SK-N-SH (cell line): ENCODE data around the gene KCNAB3. TPM values are rescaled to one million over a fixed set of nuclear protein-coding genes. Genes with fewer than 3 reads are reported as not detected.

ENCODE experiments used
- CTCF ChIA-PET: fragments of 300-600, 350-600 bp; formaldehyde crosslinking; extraction: SDS; loops from one replicate; lab custom pipeline; 2021; lab: Yijun Ruan, JAX
- POLR2A ChIA-PET: fragments of 350-600 bp; sonication (Branson Sonifier 250); formaldehyde crosslinking; extraction: SDS; loops from one replicate; lab custom pipeline; 2020; ENCODE audit warnings: antibody characterized with exemption, inconsistent platforms; lab: Yijun Ruan, JAX
- DNase-seq: peaks from one replicate; pipeline ENCODE4 v3.0.0; 2012
- H2AFZ ChIP-seq: fragments of 200-600 bp; sonication (generic); 2 replicates; pipeline ENCODE4 v1.8.1; 2016; ENCODE audit warnings: antibody characterized with exemption, mild to moderate bottlenecking, low read depth
- H3F3A ChIP-seq: fragments of 200-600 bp; sonication (generic); replicated peaks from 2 replicates; pipeline ENCODE3; 2016; ENCODE audit warnings: antibody characterized with exemption, mild to moderate bottlenecking; ENCODE audit not compliant: insufficient read depth
- H3K27ac ChIP-seq, 2 experiments: fragments of 200-500 bp in 1 of 2; fragments of 200-600 bp in 1 of 2; sonication (Bioruptor generic) in 1 of 2; sonication (generic), shearing (Covaris generic) in 1 of 2; 2 replicates each; pipeline versions ENCODE4 v1.5.1 to v1.6.1; 2014 to 2016; ENCODE audit warnings: low read depth in 2 of 2, inconsistent platforms in 1 of 2, low read length in 1 of 2, mild to moderate bottlenecking in 1 of 2, mixed read lengths in 1 of 2
- H3K27me3 ChIP-seq: fragments of 200-600 bp; sonication (generic), shearing (Covaris generic); 2 replicates; pipeline ENCODE4 v1.6.1; 2016; ENCODE audit warnings: mixed run types; ENCODE audit not compliant: insufficient read depth
- H3K36me3 ChIP-seq, 2 experiments: fragments of 200-500 bp in 1 of 2; fragments of 200-600 bp in 1 of 2; sonication (Bioruptor generic) in 1 of 2; sonication (generic) in 1 of 2; replicated peaks in 1 of 2; 2 replicates each; pipeline versions ENCODE3 to v1.5.1; 2014 to 2016; ENCODE audit warnings: low read length in 1 of 2, mild to moderate bottlenecking in 1 of 2; ENCODE audit not compliant: insufficient read depth in 2 of 2, control insufficient read depth in 1 of 2
- H3K4me1 ChIP-seq, 2 experiments: fragments of 200-500 bp in 1 of 2; fragments of 200-600 bp in 1 of 2; sonication (Bioruptor generic) in 1 of 2; sonication (generic), shearing (Covaris generic) in 1 of 2; 2 replicates each; pipeline versions ENCODE4 v1.5.1 to v1.6.1; 2014 to 2016; ENCODE audit warnings: low read depth in 1 of 2, low read length in 1 of 2, mixed run types in 1 of 2; ENCODE audit not compliant: insufficient read depth in 2 of 2, control insufficient read depth in 1 of 2
- H3K4me2 ChIP-seq: fragments of 200-600 bp; sonication (generic), shearing (Covaris generic); 2 replicates; pipeline ENCODE4 v1.6.1; 2017; ENCODE audit warnings: mixed run types
- H3K4me3 ChIP-seq, 2 experiments: fragments of 200-500 bp in 1 of 2; fragments of 200-600 bp in 1 of 2; sonication (Bioruptor generic) in 1 of 2; sonication (generic), shearing (Covaris generic) in 1 of 2; 2 replicates each; pipeline versions ENCODE4 v1.5.1 to v1.8.1; 2014 to 2016; ENCODE audit warnings: low read depth in 2 of 2, inconsistent platforms in 1 of 2, low read length in 1 of 2, mild to moderate bottlenecking in 1 of 2, mixed read lengths in 1 of 2, moderate library complexity in 1 of 2
- H3K79me2 ChIP-seq: fragments of 200-600 bp; sonication (generic); 2 replicates; pipeline ENCODE4 v1.8.1; 2017; ENCODE audit warnings: mild to moderate bottlenecking; ENCODE audit not compliant: insufficient read depth
- H3K9ac ChIP-seq: fragments of 200-600 bp; sonication (generic); 2 replicates; pipeline ENCODE4 v1.6.1; 2017; ENCODE audit warnings: mixed run types
- H3K9me2 ChIP-seq: fragments of 200-600 bp; sonication (generic); 2 replicates; pipeline ENCODE4 v1.6.1; 2017; ENCODE audit warnings: mixed run types
- H3K9me3 ChIP-seq: fragments of 200-600 bp; sonication (generic); 2 replicates; pipeline ENCODE4 v1.6.1; 2017; ENCODE audit warnings: mixed run types, mild to moderate bottlenecking, moderate library complexity
- H4K20me1 ChIP-seq: fragments of 200-600 bp; sonication (generic); 2 replicates; pipeline ENCODE4 v1.6.1; 2017; ENCODE audit warnings: mild to moderate bottlenecking, mixed run types; ENCODE audit not compliant: insufficient read depth
- CHD2 ChIP-seq: fragments of 150-350 bp; IDR thresholded peaks from 2 replicates; pipeline ENCODE4 v1.6.1; 2018; ENCODE audit warnings: low read length; ENCODE audit not compliant: partially characterized antibody
- ELF1 ChIP-seq: IDR thresholded peaks from 2 replicates; pipeline ENCODE4 v1.4.0; 2012
- EZH2phosphoT487 ChIP-seq: fragments of 200-600 bp; sonication (generic); IDR thresholded peaks from 2 replicates; pipeline ENCODE4 v1.6.1; 2017; ENCODE audit warnings: low read depth, mixed run types, mild to moderate bottlenecking, antibody characterized with exemption, moderate library complexity, borderline replicate concordance
- FOXJ3 ChIP-seq: sonication (generic); formaldehyde crosslinking; IDR thresholded peaks from 2 replicates; pipeline ENCODE4 v1.5.1; 2020; ENCODE audit warnings: mild to moderate bottlenecking, missing genetic modification reagents
- FOXM1 ChIP-seq: IDR thresholded peaks from 2 replicates; pipeline ENCODE4 v1.4.0; 2012; ENCODE audit warnings: low read depth, mild to moderate bottlenecking
- GATA2 ChIP-seq: sonication (generic); formaldehyde crosslinking; IDR thresholded peaks from 2 replicates; pipeline ENCODE4 v1.5.0; 2020; ENCODE audit warnings: mild to moderate bottlenecking, missing genetic modification reagents
- JUND ChIP-seq: IDR thresholded peaks from 2 replicates; pipeline ENCODE4 v1.4.0; 2012
- MEF2A ChIP-seq: IDR thresholded peaks from 2 replicates; pipeline ENCODE4 v1.4.0; 2012; ENCODE audit warnings: low read depth, borderline replicate concordance
- NFIC ChIP-seq: IDR thresholded peaks from 2 replicates; pipeline ENCODE4 v1.4.0; 2012; ENCODE audit warnings: borderline replicate concordance
- NRF1 ChIP-seq: IDR thresholded peaks from 2 replicates; pipeline ENCODE4 v1.6.1; 2012; ENCODE audit warnings: low read depth, mild to moderate bottlenecking, low read length
- PBX3 ChIP-seq: IDR thresholded peaks from 2 replicates; pipeline ENCODE4; 2012
- POLR2AphosphoS5 ChIP-seq: IDR thresholded peaks from 2 replicates; pipeline ENCODE4 v1.6.1; 2012; ENCODE audit warnings: low read depth, low read length
- RAD21 ChIP-seq: IDR thresholded peaks from 2 replicates; pipeline ENCODE4 v1.6.1; 2012; ENCODE audit warnings: mild to moderate bottlenecking, low read length
- RCOR1 ChIP-seq: fragments of 150-350 bp; IDR thresholded peaks from 2 replicates; pipeline ENCODE4 v1.6.1; 2017; ENCODE audit warnings: antibody characterized with exemption, low read length
- RXRA ChIP-seq: IDR thresholded peaks from 2 replicates; pipeline ENCODE4 v1.4.0; 2012; ENCODE audit warnings: low read depth, mild to moderate bottlenecking, borderline replicate concordance
- SIN3A ChIP-seq: IDR thresholded peaks from 2 replicates; pipeline ENCODE4 v1.6.1; 2012; ENCODE audit warnings: low read depth, mild to moderate bottlenecking, low read length, moderate library complexity, borderline replicate concordance
- SMC3 ChIP-seq: IDR thresholded peaks from 2 replicates; pipeline ENCODE4 v1.6.1; 2012; ENCODE audit warnings: low read depth, low read length, improper control_type of control experiment
- TAF1 ChIP-seq: IDR thresholded peaks from 2 replicates; pipeline ENCODE4 v1.6.1; 2012; ENCODE audit warnings: low read depth, mild to moderate bottlenecking, low read length, moderate library complexity, borderline replicate concordance
- TEAD4 ChIP-seq: IDR thresholded peaks from 2 replicates; pipeline ENCODE4 v1.4.0; 2012; ENCODE audit warnings: mild to moderate bottlenecking, borderline replicate concordance; ENCODE audit not compliant: insufficient read depth
- YY1 ChIP-seq: IDR thresholded peaks from 2 replicates; pipeline ENCODE4 v1.4.0; 2012; ENCODE audit warnings: low read depth, mild to moderate bottlenecking
- ZBTB33 ChIP-seq: IDR thresholded peaks from 2 replicates; pipeline ENCODE4 v1.4.0; 2012; ENCODE audit warnings: low read depth, borderline replicate concordance
- WGBS: methylation state at CpG from one replicate; pipeline ENCODE4 v1.1.6; 2017; ENCODE audit warnings: low lambda C conversion rate; 5-methylcytosine and 5-hydroxymethylcytosine counted together
- polyA plus RNA-seq, 3 experiments: library from polyadenylated mRNA; depleted of rRNA; stranded (reverse); fragments of >200 nt; gene quantifications; 2 replicates each; pipeline ENCODE4 v1.2.3, GENCODE V29; 2012
- TF ChIP-seq, protein P1 (sequence below): fragments of 200-600 bp; sonication (generic); IDR thresholded peaks from 2 replicates; pipeline ENCODE4 v1.6.1; 2017; ENCODE audit warnings: antibody characterized with exemption, mild to moderate bottlenecking, moderate library complexity
- TF ChIP-seq, protein P2 (sequence below): IDR thresholded peaks from 2 replicates; pipeline ENCODE4 v1.4.0; 2012; ENCODE audit warnings: low read depth, borderline replicate concordance
- TF ChIP-seq, protein P3 (sequence below): IDR thresholded peaks from 2 replicates; pipeline ENCODE4 v1.4.0; 2012; ENCODE audit warnings: low read depth
- TF ChIP-seq, protein P4 (sequence below): IDR thresholded peaks from 2 replicates; pipeline ENCODE4 v1.6.1; 2012; ENCODE audit warnings: mild to moderate bottlenecking, low read depth, low read length, moderate library complexity

Gene KCNAB3
- polyA plus RNA-seq, 1 of the 3 experiments (the other 2 are of a cell fraction): 4.4 TPM

- ChIA-PET POLR2A (interaction anchor here (0.8 to 2.7 kb wide), 3 partner anchors 11 to 57 kb away, joined by 3 to 11 read pairs (median 8); partner anchors contain the start of gene RNF227), CTCF (interaction anchor here (0.9 to 8.2 kb wide), 14 partner anchors 12 to 189 kb away, joined by 3 to 61 read pairs (median 6); partner anchors contain the start of gene RNF227)
- peak overlapping the region; percentile 82 for H3K9ac ChIP-seq
- peak overlapping the region; percentile 88 for H3K4me2 ChIP-seq
- TF ChIP-seq EZH2phosphoT487: no peak
- TF ChIP-seq, protein P1, sequence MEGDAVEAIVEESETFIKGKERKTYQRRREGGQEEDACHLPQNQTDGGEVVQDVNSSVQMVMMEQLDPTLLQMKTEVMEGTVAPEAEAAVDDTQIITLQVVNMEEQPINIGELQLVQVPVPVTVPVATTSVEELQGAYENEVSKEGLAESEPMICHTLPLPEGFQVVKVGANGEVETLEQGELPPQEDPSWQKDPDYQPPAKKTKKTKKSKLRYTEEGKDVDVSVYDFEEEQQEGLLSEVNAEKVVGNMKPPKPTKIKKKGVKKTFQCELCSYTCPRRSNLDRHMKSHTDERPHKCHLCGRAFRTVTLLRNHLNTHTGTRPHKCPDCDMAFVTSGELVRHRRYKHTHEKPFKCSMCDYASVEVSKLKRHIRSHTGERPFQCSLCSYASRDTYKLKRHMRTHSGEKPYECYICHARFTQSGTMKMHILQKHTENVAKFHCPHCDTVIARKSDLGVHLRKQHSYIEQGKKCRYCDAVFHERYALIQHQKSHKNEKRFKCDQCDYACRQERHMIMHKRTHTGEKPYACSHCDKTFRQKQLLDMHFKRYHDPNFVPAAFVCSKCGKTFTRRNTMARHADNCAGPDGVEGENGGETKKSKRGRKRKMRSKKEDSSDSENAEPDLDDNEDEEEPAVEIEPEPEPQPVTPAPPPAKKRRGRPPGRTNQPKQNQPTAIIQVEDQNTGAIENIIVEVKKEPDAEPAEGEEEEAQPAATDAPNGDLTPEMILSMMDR: peak; percentile 33
- TF ChIP-seq ZBTB33: no peak
- no peak for TF ChIP-seq ELF1
- TF ChIP-seq, protein P2, sequence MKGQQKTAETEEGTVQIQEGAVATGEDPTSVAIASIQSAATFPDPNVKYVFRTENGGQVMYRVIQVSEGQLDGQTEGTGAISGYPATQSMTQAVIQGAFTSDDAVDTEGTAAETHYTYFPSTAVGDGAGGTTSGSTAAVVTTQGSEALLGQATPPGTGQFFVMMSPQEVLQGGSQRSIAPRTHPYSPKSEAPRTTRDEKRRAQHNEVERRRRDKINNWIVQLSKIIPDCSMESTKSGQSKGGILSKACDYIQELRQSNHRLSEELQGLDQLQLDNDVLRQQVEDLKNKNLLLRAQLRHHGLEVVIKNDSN: no peak
- TF ChIP-seq TAF1: no peak
- TF ChIP-seq CHD2: no peak
- TF ChIP-seq POLR2AphosphoS5: no peak
- no peak for TF ChIP-seq RXRA
- TF ChIP-seq JUND: no peak
- TF ChIP-seq, protein P3, sequence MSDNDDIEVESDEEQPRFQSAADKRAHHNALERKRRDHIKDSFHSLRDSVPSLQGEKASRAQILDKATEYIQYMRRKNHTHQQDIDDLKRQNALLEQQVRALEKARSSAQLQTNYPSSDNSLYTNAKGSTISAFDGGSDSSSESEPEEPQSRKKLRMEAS: no peak
- TF ChIP-seq RCOR1: no peak
- no peak for TF ChIP-seq YY1
- TF ChIP-seq FOXJ3 (CRISPR knock-in tag): no peak
- no peak for TF ChIP-seq RAD21
- TF ChIP-seq NRF1: no peak
- no peak for TF ChIP-seq GATA2 (CRISPR knock-in tag)
- no peak for TF ChIP-seq FOXM1
- peak; percentile 45; the same call in 1 of the 2 replicates for TF ChIP-seq SIN3A
- TF ChIP-seq, protein P4, sequence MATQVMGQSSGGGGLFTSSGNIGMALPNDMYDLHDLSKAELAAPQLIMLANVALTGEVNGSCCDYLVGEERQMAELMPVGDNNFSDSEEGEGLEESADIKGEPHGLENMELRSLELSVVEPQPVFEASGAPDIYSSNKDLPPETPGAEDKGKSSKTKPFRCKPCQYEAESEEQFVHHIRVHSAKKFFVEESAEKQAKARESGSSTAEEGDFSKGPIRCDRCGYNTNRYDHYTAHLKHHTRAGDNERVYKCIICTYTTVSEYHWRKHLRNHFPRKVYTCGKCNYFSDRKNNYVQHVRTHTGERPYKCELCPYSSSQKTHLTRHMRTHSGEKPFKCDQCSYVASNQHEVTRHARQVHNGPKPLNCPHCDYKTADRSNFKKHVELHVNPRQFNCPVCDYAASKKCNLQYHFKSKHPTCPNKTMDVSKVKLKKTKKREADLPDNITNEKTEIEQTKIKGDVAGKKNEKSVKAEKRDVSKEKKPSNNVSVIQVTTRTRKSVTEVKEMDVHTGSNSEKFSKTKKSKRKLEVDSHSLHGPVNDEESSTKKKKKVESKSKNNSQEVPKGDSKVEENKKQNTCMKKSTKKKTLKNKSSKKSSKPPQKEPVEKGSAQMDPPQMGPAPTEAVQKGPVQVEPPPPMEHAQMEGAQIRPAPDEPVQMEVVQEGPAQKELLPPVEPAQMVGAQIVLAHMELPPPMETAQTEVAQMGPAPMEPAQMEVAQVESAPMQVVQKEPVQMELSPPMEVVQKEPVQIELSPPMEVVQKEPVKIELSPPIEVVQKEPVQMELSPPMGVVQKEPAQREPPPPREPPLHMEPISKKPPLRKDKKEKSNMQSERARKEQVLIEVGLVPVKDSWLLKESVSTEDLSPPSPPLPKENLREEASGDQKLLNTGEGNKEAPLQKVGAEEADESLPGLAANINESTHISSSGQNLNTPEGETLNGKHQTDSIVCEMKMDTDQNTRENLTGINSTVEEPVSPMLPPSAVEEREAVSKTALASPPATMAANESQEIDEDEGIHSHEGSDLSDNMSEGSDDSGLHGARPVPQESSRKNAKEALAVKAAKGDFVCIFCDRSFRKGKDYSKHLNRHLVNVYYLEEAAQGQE: no peak
- 0 out of 2 replicates have a peak, but pooled peaks have one; percentile 16 for TF ChIP-seq SMC3
- TF ChIP-seq TEAD4: no peak
- TF ChIP-seq NFIC: no peak
- no peak for TF ChIP-seq MEF2A
- peak; percentile 42 for TF ChIP-seq PBX3
- H3K36me3 ChIP-seq: peaks cover 18 to 30% of the 10 kb centered on the region in 2 experiments
- H3K9me2 ChIP-seq: no peaks in the 10 kb centered on the region
- H3F3A ChIP-seq: no peaks in the 10 kb centered on the region
- DNase-seq: no peak
- no peaks in the 10 kb centered on the region for H3K27me3 ChIP-seq
- peaks cover 21 to 38% of the 10 kb centered on the region in 2 experiments; a peak in 3 of 4 replicates for H3K4me1 ChIP-seq
- peaks cover 61% of the 10 kb centered on the region for H3K79me2 ChIP-seq
- H3K9me3 ChIP-seq: no peaks in the 10 kb centered on the region
- H4K20me1 ChIP-seq: 0 out of 2 replicates have a peak, but pooled peaks cover 9% of the 10 kb centered on the region
- H3K4me3 ChIP-seq: peak overlapping the region; percentile 99 to 100
- peak overlapping the region in 1 of 2 experiments; percentile 75; a peak in 2 of 4 replicates for H3K27ac ChIP-seq
- WGBS: 21% methylated on average over 15 of the region's 16 CpGs
- 0 out of 2 replicates have a peak overlapping the region, but pooled peaks have one; percentile 95 for H2AFZ ChIP-seq
Measured at GRCh38 chr17:7932949-7933348, 3.3 kb upstream of the KCNAB3 start.
